ENCODE measurements around the gene MALRD1.

MALRD1 gene

GRCh38 chr10:19705250-19705649, 656.6 kb downstream of the MALRD1 start:
- Histone ChIP-seq H2AFZ (ENCODE audit: low read depth, low read length) (no peak overlapping the region), H3K4me1 (ENCODE audit: low read length) (no peaks in the 10 kb centered on the region), H3K36me3 (replicated peaks; ENCODE audit: low read depth, low read length) (no peaks in the 10 kb centered on the region), H3K27me3 (ENCODE audit: low read depth, low read length) (no peaks in the 10 kb centered on the region), H3K9ac (ENCODE audit: low read length) (no peak overlapping the region), H3K4me3 (ENCODE audit: low read length) (no peak overlapping the region), H3K9me3 (ENCODE audit: insufficient read depth, low read length) (no peaks in the 10 kb centered on the region), H4K20me1 (ENCODE audit: insufficient read depth, low read length) (no peaks in the 10 kb centered on the region), H3K27ac (ENCODE audit: low read length) (no peak overlapping the region), H3K79me2 (ENCODE audit: low read length) (no peaks in the 10 kb centered on the region), H3K4me2 (ENCODE audit: low read length) (no peak overlapping the region)
- TF ChIP-seq CTCF (IDR thresholded peaks at IDR 0.05; ENCODE audit: low read depth, low read length) (no peak), EZH2phosphoT487 (IDR thresholded peaks at IDR 0.05; ENCODE audit: low read depth) (no peak)

- Histone ChIP-seq H4K20me1 (ENCODE audit: insufficient read depth, low read length) (no peaks in the 10 kb centered on the region), H2AFZ (ENCODE audit: low read depth, low read length) (no peak overlapping the region), H3K9me3 (ENCODE audit: insufficient read depth, low read length) (no peaks in the 10 kb centered on the region), H3K27ac (ENCODE audit: low read length) (no peak overlapping the region), H3K36me3 (replicated peaks; ENCODE audit: low read depth, low read length) (no peaks in the 10 kb centered on the region), H3K27me3 (ENCODE audit: low read depth, low read length) (no peaks in the 10 kb centered on the region), H3K4me1 (ENCODE audit: low read length) (no peaks in the 10 kb centered on the region), H3K79me2 (ENCODE audit: low read length) (no peaks in the 10 kb centered on the region), H3K4me3 (ENCODE audit: low read length) (no peak overlapping the region), H3K9ac (ENCODE audit: low read length) (no peak overlapping the region), H3K4me2 (ENCODE audit: low read length) (no peak overlapping the region)
- TF ChIP-seq EZH2phosphoT487 (IDR thresholded peaks at IDR 0.05; ENCODE audit: low read depth) = no peak
- TF ChIP-seq CTCF (IDR thresholded peaks at IDR 0.05; ENCODE audit: low read depth, low read length) = no peak
These were observed 658.3 kb downstream of the MALRD1 start for GRCh38 chr10:19706904-19707303.

DNA sequence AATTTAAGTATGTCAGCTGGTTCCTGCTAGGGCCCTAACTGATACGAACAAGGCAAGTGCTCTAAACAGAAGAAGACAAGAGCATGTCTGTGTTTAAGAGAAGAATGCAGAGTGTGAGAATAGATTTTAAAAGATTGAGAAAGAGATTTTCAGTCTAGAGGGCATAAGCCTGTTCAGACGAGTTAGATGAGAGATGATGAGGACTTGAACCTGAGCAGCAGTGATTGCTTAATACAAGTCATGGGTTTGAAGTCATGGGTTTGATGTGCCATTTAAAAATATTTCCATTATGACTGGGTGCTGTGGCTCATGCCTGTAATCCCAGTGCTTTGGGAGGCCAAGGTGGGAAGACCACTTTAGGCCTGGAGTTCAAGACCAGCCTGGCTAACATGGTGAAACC, 658.8 kb downstream of the MALRD1 start:
- H3K4me3 ChIP-seq (ENCODE audit: low read length) = no peak overlapping the region
- no peaks in the 10 kb centered on the region for H3K36me3 ChIP-seq (replicated peaks; ENCODE audit: low read depth, low read length)
- H3K27ac ChIP-seq (ENCODE audit: low read length) = no peak overlapping the region
- TF ChIP-seq EZH2phosphoT487 (IDR thresholded peaks at IDR 0.05; ENCODE audit: low read depth) (no peak), CTCF (IDR thresholded peaks at IDR 0.05; ENCODE audit: low read depth, low read length) (no peak)
- no peaks in the 10 kb centered on the region for H3K9me3 ChIP-seq (ENCODE audit: insufficient read depth, low read length)
- H3K4me2 ChIP-seq (ENCODE audit: low read length) = no peak overlapping the region
- no peak overlapping the region for H2AFZ ChIP-seq (ENCODE audit: low read depth, low read length)
- no peaks in the 10 kb centered on the region for H3K27me3 ChIP-seq (ENCODE audit: low read depth, low read length)
- no peaks in the 10 kb centered on the region for H3K4me1 ChIP-seq (ENCODE audit: low read length)
- no peaks in the 10 kb centered on the region for H3K79me2 ChIP-seq (ENCODE audit: low read length)
- no peaks in the 10 kb centered on the region for H4K20me1 ChIP-seq (ENCODE audit: insufficient read depth, low read length)
- no peak overlapping the region for H3K9ac ChIP-seq (ENCODE audit: low read length)

- Histone ChIP-seq H3K4me1 (ENCODE audit: low read length) (no peaks in the 10 kb centered on the region), H3K9ac (ENCODE audit: low read length) (no peak overlapping the region), H3K36me3 (replicated peaks; ENCODE audit: low read depth, low read length) (no peaks in the 10 kb centered on the region), H3K79me2 (ENCODE audit: low read length) (no peaks in the 10 kb centered on the region), H3K4me3 (ENCODE audit: low read length) (no peak overlapping the region), H3K27me3 (ENCODE audit: low read depth, low read length) (no peaks in the 10 kb centered on the region), H3K27ac (ENCODE audit: low read length) (no peak overlapping the region), H3K9me3 (ENCODE audit: insufficient read depth, low read length) (no peaks in the 10 kb centered on the region), H3K4me2 (ENCODE audit: low read length) (no peak overlapping the region), H4K20me1 (ENCODE audit: insufficient read depth, low read length) (no peaks in the 10 kb centered on the region), H2AFZ (ENCODE audit: low read depth, low read length) (no peak overlapping the region)
- no peak for TF ChIP-seq EZH2phosphoT487 (IDR thresholded peaks at IDR 0.05; ENCODE audit: low read depth)
- TF ChIP-seq CTCF (IDR thresholded peaks at IDR 0.05; ENCODE audit: low read depth, low read length) = no peak
These were observed 659.4 kb downstream of the MALRD1 start for GRCh38 chr10:19708031-19708430.

Measured in OCI-LY3 (cell line).